ENCODE data around the gene CPLX1.
"Not testable (repeated sequence)": the region's sequence is repeated elsewhere in the genome, so short reads cannot be mapped to it uniquely, and the experiment has no call there.

The CPLX1 gene

GRCh38 chr4:818106-818921 lies 7.6 kb downstream of the CPLX1 start:
- DNase-seq = no peak

GRCh38 chr4:815464-816146 lies 10.3 kb downstream of the CPLX1 start:
- DNase-seq = no peak

GRCh38 chr4:814312-814850 lies 11.5 kb downstream of the CPLX1 start:
- no peak for DNase-seq

GRCh38 chr4:813900-814299 lies 12.0 kb downstream of the CPLX1 start:
- DNase-seq = no peak

GRCh38 chr4:808860-809570 lies 16.9 kb downstream of the CPLX1 start:
- DNase-seq = no peak

- DNase-seq = no peak
Measured at GRCh38 chr4:807792-808191, 18.1 kb downstream of the CPLX1 start.

- DNase-seq = not testable (repeated sequence)
Measured at GRCh38 chr4:806979-807378, 18.9 kb downstream of the CPLX1 start.

- DNase-seq = no peak
Measured at GRCh38 chr4:804804-805203, 21.1 kb downstream of the CPLX1 start.

GRCh38 chr4:803884-804283 lies 22.0 kb downstream of the CPLX1 start:
- no peak for DNase-seq

GRCh38 chr4:801436-802124 lies 24.3 kb downstream of the CPLX1 start:
- no peak for DNase-seq

- no peak for DNase-seq
Measured at GRCh38 chr4:797066-797465, 28.9 kb downstream of the CPLX1 start.

GRCh38 chr4:796206-796605 lies 29.7 kb downstream of the CPLX1 start:
- no peak for DNase-seq

- no peak for DNase-seq
Measured at GRCh38 chr4:795726-796119, 30.2 kb downstream of the CPLX1 start.

- DNase-seq = no peak
Measured at GRCh38 chr4:794900-795725, 30.8 kb downstream of the CPLX1 start.

- DNase-seq = no peak
Measured at GRCh38 chr4:793941-794621, 31.8 kb downstream of the CPLX1 start.

- DNase-seq = no peak
Measured at GRCh38 chr4:793093-793861, 32.7 kb downstream of the CPLX1 start.

GRCh38 chr4:792626-793092 lies 33.3 kb downstream of the CPLX1 start:
- no peak for DNase-seq

- DNase-seq = no peak
Measured at GRCh38 chr4:791898-792625, 33.9 kb downstream of the CPLX1 start.

- no peak for DNase-seq
Measured at GRCh38 chr4:791252-791897, 34.6 kb downstream of the CPLX1 start.

Data from activated CD4-positive, alpha-beta T cell treated with anti-CD3 and anti-CD28 coated beads for 1 hour (primary cell).